GM10266 (cell line): ENCODE measurements around the gene MEMO1.

Source experiments
- DNase-seq: peaks from one replicate; pipeline ENCODE4 v3.0.0; 2012; ENCODE audit errors: extremely low spot score
- CTCF ChIP-seq: IDR thresholded peaks from 2 replicates; pipeline ENCODE4 v1.5.1; 2012; ENCODE audit warnings: mild to moderate bottlenecking, low read depth; ENCODE audit not compliant: control insufficient read depth, insufficient read depth; ENCODE audit errors: missing control alignments

The MEMO1 gene

GRCh38 chr2:31828891-31829290 lies 181.9 kb downstream of the MEMO1 start:
- no peak for DNase-seq
- no peak for TF ChIP-seq CTCF

GRCh38 chr2:31823558-31823957 lies 187.2 kb downstream of the MEMO1 start:
- no peak for TF ChIP-seq CTCF
- no peak for DNase-seq

- no peak for TF ChIP-seq CTCF
- DNase-seq, result no peak
Measured at GRCh38 chr2:31822587-31822986, 188.2 kb downstream of the MEMO1 start.
